ENCODE measurements around the gene CUL5.
A peak's percentile ranks its signal among the peaks of the same experiment; 100 is the strongest.
"Not testable (repeated sequence)": the region's sequence is repeated elsewhere in the genome, so short reads cannot be mapped to it uniquely, and the experiment has no call there.

CUL5 gene

GRCh38 chr11:108025387-108026080, 16.8 kb downstream of the CUL5 start:
- no peak for FAIRE-seq

GRCh38 chr11:108027057-108027456, 18.4 kb downstream of the CUL5 start:
- FAIRE-seq: no peak

GRCh38 chr11:108028822-108029441, 20.2 kb downstream of the CUL5 start:
- FAIRE-seq: not testable (repeated sequence)

- FAIRE-seq: not testable (repeated sequence)
Measured at GRCh38 chr11:108031604-108032003, 22.9 kb downstream of the CUL5 start.

- no peak for FAIRE-seq
Measured at GRCh38 chr11:108032800-108033199, 24.1 kb downstream of the CUL5 start.

- FAIRE-seq: no peak
Measured at GRCh38 chr11:108034034-108034433, 25.3 kb downstream of the CUL5 start.

GRCh38 chr11:108034952-108035351, 26.3 kb downstream of the CUL5 start:
- FAIRE-seq: no peak

GRCh38 chr11:108035690-108036089, 27.0 kb downstream of the CUL5 start:
- FAIRE-seq: no peak

GRCh38 chr11:108037211-108037610, 28.5 kb downstream of the CUL5 start:
- peak; percentile 33 for FAIRE-seq

GRCh38 chr11:108037636-108038035, 28.9 kb downstream of the CUL5 start:
- no peak for FAIRE-seq

GRCh38 chr11:108048269-108048668, 39.6 kb downstream of the CUL5 start:
- no peak for FAIRE-seq

- FAIRE-seq: peak; percentile 58
Measured at GRCh38 chr11:108062336-108062735, 53.6 kb downstream of the CUL5 start.

GRCh38 chr11:108063410-108063809, 54.7 kb downstream of the CUL5 start:
- no peak for FAIRE-seq

GRCh38 chr11:108069947-108070346, 61.2 kb downstream of the CUL5 start:
- FAIRE-seq: peak; percentile 56

GRCh38 chr11:108084811-108085210, 76.1 kb downstream of the CUL5 start:
- no peak for FAIRE-seq

GRCh38 chr11:108085672-108086071, 77.0 kb downstream of the CUL5 start:
- no peak for FAIRE-seq

- FAIRE-seq: no peak
Measured at GRCh38 chr11:108092134-108092533, 83.4 kb downstream of the CUL5 start.

GRCh38 chr11:108093128-108093904, 84.6 kb downstream of the CUL5 start:
- no peak for FAIRE-seq

- no peak for FAIRE-seq
Measured at GRCh38 chr11:108097179-108097578, 88.5 kb downstream of the CUL5 start.

GRCh38 chr11:108101090-108101775, 92.5 kb downstream of the CUL5 start:
- no peak for FAIRE-seq

GRCh38 chr11:108111126-108111525, 102.4 kb downstream of the CUL5 start:
- no peak for FAIRE-seq

GRCh38 chr11:108112057-108112456, 103.4 kb downstream of the CUL5 start:
- peak; percentile 71 for FAIRE-seq

- FAIRE-seq: peak; percentile 91
Measured at GRCh38 chr11:108115500-108116140, 106.9 kb downstream of the CUL5 start.
